OCI-LY7 (cell line): Measurements from ENCODE around the gene ADRA1B. TPM values are rescaled to one million over a fixed set of nuclear protein-coding genes. Genes with fewer than 3 reads are reported as not detected.

Experiments used
- BruUV-seq: library from RNA; stranded (reverse); fragments of 400-500 nt; replicated peaks from 2 replicates; lab custom pipeline; 2021; lab: Mats Ljungman, UMichigan
- CTCF ChIA-PET: fragments of 300-600 bp; sonication (Branson Sonifier 250); formaldehyde crosslinking; loops from one replicate; lab custom pipeline; 2022; ENCODE audit warnings: antibody characterized with exemption; ENCODE audit not compliant: unreplicated experiment; lab: Charles Lee
- POLR2A ChIA-PET: fragments of 300-600 bp; sonication (Branson Sonifier 250); formaldehyde crosslinking; loops from one replicate; lab custom pipeline; 2022; ENCODE audit warnings: antibody characterized with exemption; lab: Charles Lee
- DNase-seq: peaks from one replicate; pipeline ENCODE4 v3.0.0-alpha.2; 2015; ENCODE audit warnings: low spot score
- H2AFZ ChIP-seq: fragments of 200-600 bp; sonication (generic), shearing (Covaris generic); 2 replicates; pipeline ENCODE4 v1.6.1; 2014; ENCODE audit warnings: mild to moderate bottlenecking, antibody characterized with exemption, low read length, moderate library complexity
- H3K27ac ChIP-seq: fragments of 200-600 bp; sonication (generic); 2 replicates; pipeline ENCODE4 v1.5.1; 2014; ENCODE audit warnings: mixed run types, low read depth, mild to moderate bottlenecking, moderate library complexity, low read length, inconsistent platforms; ENCODE audit not compliant: poor library complexity, severe bottlenecking
- H3K36me3 ChIP-seq: fragments of 200-600 bp; sonication (generic); 2 replicates; pipeline ENCODE4 v1.6.1; 2014; ENCODE audit warnings: mild to moderate bottlenecking, antibody characterized with exemption, low read length, moderate library complexity, mixed read lengths; ENCODE audit not compliant: insufficient read depth
- H3K4me1 ChIP-seq: fragments of 200-600 bp; sonication (generic); 2 replicates; pipeline ENCODE4 v1.5.1; 2014; ENCODE audit warnings: mild to moderate bottlenecking, low read length; ENCODE audit not compliant: insufficient read depth, poor library complexity, severe bottlenecking
- H3K4me2 ChIP-seq: fragments of 200-600 bp; sonication (generic); 2 replicates; pipeline ENCODE4 v1.6.1; 2014; ENCODE audit warnings: mild to moderate bottlenecking, low read length
- H3K4me3 ChIP-seq: fragments of 200-600 bp; sonication (generic); 2 replicates; pipeline ENCODE4 v1.5.1; 2014; ENCODE audit warnings: mild to moderate bottlenecking, low read depth, low read length; ENCODE audit not compliant: poor library complexity, severe bottlenecking
- H3K79me2 ChIP-seq: fragments of 200-600 bp; sonication (generic); 2 replicates; pipeline ENCODE4 v1.6.1; 2016; ENCODE audit warnings: low read depth, mild to moderate bottlenecking, low read length, moderate library complexity, mixed read lengths; ENCODE audit not compliant: insufficient read depth
- H3K9me2 ChIP-seq: fragments of 200-600 bp; sonication (generic); 2 replicates; pipeline ENCODE4 v1.6.1; 2016; ENCODE audit warnings: mild to moderate bottlenecking, low read length, mixed read lengths; ENCODE audit not compliant: insufficient read depth
- H3K9me3 ChIP-seq: fragments of 200-600 bp; sonication (generic); 2 replicates; pipeline ENCODE4 v1.6.1; 2014; ENCODE audit warnings: mild to moderate bottlenecking, mixed run types, low read length, mixed read lengths
- H4K20me1 ChIP-seq: fragments of 200-600 bp; sonication (generic); 2 replicates; pipeline ENCODE4 v1.6.1; 2014; ENCODE audit warnings: mild to moderate bottlenecking, antibody characterized with exemption, low read length, moderate library complexity, mixed read lengths; ENCODE audit not compliant: insufficient read depth
- EZH2phosphoT487 ChIP-seq: fragments of 200-600 bp; sonication (generic); IDR thresholded peaks from 2 replicates; pipeline ENCODE4 v1.6.1; 2018; ENCODE audit warnings: low read depth, borderline replicate concordance, mild to moderate bottlenecking, mixed run types, antibody characterized with exemption, low read length, moderate library complexity, mixed read lengths
- intact Hi-C: fragments of 100-400 bp; cut with micrococcal nuclease; formaldehyde crosslinking; loops from one replicate; pipeline ENCODE4 v1.10.0; 2022; ENCODE audit not compliant: unreplicated experiment
- total RNA-seq, 2 experiments: library from RNA; depleted of rRNA in 1 of 2; stranded (reverse); fragments of >200 nt in 1 of 2; shearing (Covaris generic) in 1 of 2; gene quantifications; 2 replicates each; pipeline ENCODE4 v1.2.3, GENCODE V29; 2014 to 2022
- TF ChIP-seq, protein P1 (sequence below): fragments of 200-600 bp; sonication (generic); conservative IDR thresholded peaks from 2 replicates; pipeline ENCODE4 v1.5.1; 2014; ENCODE audit warnings: mild to moderate bottlenecking, antibody characterized with exemption, low read length, moderate library complexity, mixed read lengths

Gene ADRA1B
- total RNA-seq, 2 experiments from 2014 or later, result not detected

DNA sequence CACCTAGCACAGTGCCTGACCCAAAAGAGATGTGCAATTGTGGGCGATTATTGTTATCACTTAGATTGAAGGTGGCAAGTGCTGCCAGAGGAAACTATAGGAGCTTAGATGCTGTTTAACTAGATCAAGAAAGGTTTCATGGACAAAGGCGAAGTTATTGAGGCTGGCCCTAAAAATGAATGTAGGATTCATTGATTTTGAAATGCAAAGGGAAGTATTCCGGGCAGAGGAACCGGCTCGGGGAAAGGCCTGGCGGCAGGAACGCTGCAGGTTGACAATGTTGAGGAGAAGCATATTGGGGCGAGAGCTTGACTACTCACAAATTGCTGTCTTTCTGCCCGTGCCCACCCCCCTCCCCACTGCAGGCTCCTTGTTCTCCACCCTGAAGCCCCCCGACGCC, 55.2 kb downstream of the ADRA1B start:
- no peak for TF ChIP-seq EZH2phosphoT487
- TF ChIP-seq, protein P1, sequence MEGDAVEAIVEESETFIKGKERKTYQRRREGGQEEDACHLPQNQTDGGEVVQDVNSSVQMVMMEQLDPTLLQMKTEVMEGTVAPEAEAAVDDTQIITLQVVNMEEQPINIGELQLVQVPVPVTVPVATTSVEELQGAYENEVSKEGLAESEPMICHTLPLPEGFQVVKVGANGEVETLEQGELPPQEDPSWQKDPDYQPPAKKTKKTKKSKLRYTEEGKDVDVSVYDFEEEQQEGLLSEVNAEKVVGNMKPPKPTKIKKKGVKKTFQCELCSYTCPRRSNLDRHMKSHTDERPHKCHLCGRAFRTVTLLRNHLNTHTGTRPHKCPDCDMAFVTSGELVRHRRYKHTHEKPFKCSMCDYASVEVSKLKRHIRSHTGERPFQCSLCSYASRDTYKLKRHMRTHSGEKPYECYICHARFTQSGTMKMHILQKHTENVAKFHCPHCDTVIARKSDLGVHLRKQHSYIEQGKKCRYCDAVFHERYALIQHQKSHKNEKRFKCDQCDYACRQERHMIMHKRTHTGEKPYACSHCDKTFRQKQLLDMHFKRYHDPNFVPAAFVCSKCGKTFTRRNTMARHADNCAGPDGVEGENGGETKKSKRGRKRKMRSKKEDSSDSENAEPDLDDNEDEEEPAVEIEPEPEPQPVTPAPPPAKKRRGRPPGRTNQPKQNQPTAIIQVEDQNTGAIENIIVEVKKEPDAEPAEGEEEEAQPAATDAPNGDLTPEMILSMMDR, result no peak
- H3K4me2 ChIP-seq, result no peak overlapping the region
- no peak overlapping the region for H3K27ac ChIP-seq
- no peak overlapping the region for H3K4me3 ChIP-seq
- intact Hi-C loops, result no loop called here
- no peak for DNase-seq
- ChIA-PET CTCF (no interaction called here), POLR2A (no interaction called here)
- H4K20me1 ChIP-seq, result no peaks in the 10 kb centered on the region
- no TSS peak for BruUV-seq
- H3K79me2 ChIP-seq, result no peaks in the 10 kb centered on the region
- H3K9me2 ChIP-seq, result no peaks in the 10 kb centered on the region
- no peaks in the 10 kb centered on the region for H3K4me1 ChIP-seq
- no peak overlapping the region for H2AFZ ChIP-seq
- H3K9me3 ChIP-seq, result no peaks in the 10 kb centered on the region
- H3K36me3 ChIP-seq, result no peaks in the 10 kb centered on the region

DNA sequence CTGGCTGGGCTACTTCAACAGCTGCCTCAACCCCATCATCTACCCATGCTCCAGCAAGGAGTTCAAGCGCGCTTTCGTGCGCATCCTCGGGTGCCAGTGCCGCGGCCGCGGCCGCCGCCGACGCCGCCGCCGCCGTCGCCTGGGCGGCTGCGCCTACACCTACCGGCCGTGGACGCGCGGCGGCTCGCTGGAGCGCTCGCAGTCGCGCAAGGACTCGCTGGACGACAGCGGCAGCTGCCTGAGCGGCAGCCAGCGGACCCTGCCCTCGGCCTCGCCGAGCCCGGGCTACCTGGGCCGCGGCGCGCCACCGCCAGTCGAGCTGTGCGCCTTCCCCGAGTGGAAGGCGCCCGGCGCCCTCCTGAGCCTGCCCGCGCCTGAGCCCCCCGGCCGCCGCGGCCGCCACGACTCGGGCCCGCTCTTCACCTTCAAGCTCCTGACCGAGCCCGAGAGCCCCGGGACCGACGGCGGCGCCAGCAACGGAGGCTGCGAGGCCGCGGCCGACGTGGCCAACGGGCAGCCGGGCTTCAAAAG, 55.7 kb downstream of the ADRA1B start:
- H4K20me1 ChIP-seq, result no peaks in the 10 kb centered on the region
- no TSS peak for BruUV-seq
- no peak overlapping the region for H3K27ac ChIP-seq
- no peak overlapping the region for H3K4me2 ChIP-seq
- no peaks in the 10 kb centered on the region for H3K9me3 ChIP-seq
- H3K36me3 ChIP-seq, result no peaks in the 10 kb centered on the region
- POLR2A ChIA-PET, result no interaction called here
- intact Hi-C loops, result no loop called here
- no peak overlapping the region for H3K4me3 ChIP-seq
- H3K79me2 ChIP-seq, result no peaks in the 10 kb centered on the region
- CTCF ChIA-PET, result no interaction called here
- no peak overlapping the region for H2AFZ ChIP-seq
- TF ChIP-seq, protein P1, result no peak
- TF ChIP-seq EZH2phosphoT487, result no peak
- no peaks in the 10 kb centered on the region for H3K4me1 ChIP-seq
- H3K9me2 ChIP-seq, result no peaks in the 10 kb centered on the region
- no peak for DNase-seq

DNA sequence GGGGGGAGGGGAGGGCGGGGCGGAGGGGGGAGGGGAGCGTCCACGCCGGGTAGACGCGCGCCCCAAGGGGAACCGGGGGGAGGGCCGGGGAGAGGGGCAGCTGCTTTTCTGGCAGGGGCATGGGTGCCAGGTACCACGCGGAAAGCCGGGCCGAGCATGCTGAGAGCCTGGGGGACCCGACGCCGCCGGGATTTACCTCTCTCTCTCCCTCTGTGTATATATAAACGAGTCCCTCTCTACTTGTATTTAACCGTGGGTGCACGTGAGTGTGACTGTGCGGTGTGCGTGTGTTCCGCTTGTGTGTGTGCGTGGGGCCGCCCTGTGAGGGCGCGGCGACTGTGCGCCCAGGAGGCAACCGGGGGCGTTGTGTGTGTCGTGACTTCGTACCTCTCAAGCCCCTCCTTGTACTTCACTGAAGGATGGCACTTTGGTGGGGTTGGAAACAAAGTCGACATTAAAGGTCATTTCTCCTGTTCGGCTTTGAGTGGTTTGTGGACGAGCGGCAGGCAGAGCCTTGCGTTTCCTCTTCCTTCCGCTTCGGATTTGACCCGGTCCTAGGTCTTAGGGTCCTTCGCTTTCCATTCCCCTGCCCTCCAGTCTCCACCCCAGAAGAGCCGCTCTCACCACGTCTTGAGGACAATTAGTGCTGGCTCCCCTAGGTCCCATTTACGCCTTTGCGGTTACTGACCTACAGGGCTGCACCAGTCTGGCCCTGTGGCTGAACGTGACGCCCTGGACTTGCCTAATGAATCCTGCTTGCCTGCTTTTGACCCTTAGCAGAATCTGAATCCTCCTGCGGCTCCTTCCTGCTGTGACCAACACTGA, 56.5 kb downstream of the ADRA1B start:
- H4K20me1 ChIP-seq, result no peaks in the 10 kb centered on the region
- no peak overlapping the region for H2AFZ ChIP-seq
- H3K9me2 ChIP-seq, result no peaks in the 10 kb centered on the region
- H3K9me3 ChIP-seq, result no peaks in the 10 kb centered on the region
- intact Hi-C loops, result no loop called here
- H3K4me3 ChIP-seq, result no peak overlapping the region
- no peaks in the 10 kb centered on the region for H3K36me3 ChIP-seq
- no peak for DNase-seq
- H3K4me1 ChIP-seq, result no peaks in the 10 kb centered on the region
- ChIA-PET POLR2A (interaction anchor here (1.0 kb wide), 1 partner anchor 42 kb away, joined by 3 read pairs; no protein-coding TSS in a partner anchor), CTCF (no interaction called here)
- no TSS peak for BruUV-seq
- H3K4me2 ChIP-seq, result no peak overlapping the region
- TF ChIP-seq, protein P1, result no peak
- no peak for TF ChIP-seq EZH2phosphoT487
- no peaks in the 10 kb centered on the region for H3K79me2 ChIP-seq
- H3K27ac ChIP-seq, result no peak overlapping the region
